ENCODE results near the gene CRAMP1. TPM values are rescaled to one million over a fixed set of nuclear protein-coding genes. Genes with fewer than 3 reads are reported as not detected.

CRAMP1 gene
- total and polyA plus RNA-seq, 3 donors from 2014 or later: 54.1 to 65.1 (median 54.8) TPM

DNA sequence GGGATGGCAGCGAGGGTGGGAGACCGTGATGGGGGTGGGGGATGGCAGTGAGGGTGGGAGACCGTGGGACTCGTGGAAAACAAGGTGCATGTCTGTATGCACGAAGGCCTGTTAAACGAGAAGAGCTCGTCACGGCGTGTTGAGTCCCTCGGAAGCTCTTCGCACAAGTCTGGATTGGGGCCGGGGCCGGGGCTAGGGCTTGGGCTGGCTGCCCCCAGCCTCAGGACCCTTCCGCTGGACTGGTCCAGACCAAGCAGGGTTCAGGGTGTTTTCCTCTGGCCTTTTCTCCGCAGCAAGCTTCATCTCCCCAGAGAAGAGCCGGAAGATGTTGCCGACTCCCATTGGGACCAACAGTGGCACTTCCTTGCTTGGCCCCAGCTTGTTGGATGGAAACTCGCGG is 58.2 kb downstream of the CRAMP1 start:
- no peak for DNase-seq
- Histone ChIP-seq H3K4me3 (no peak overlapping the region), H3K4me1 (no peaks in the 10 kb centered on the region), H3K36me3 (ENCODE audit: low read depth, missing control alignments) (no peaks in the 10 kb centered on the region), H3K9me3 (no peaks in the 10 kb centered on the region), H3K27me3 (no peaks in the 10 kb centered on the region), H3K27ac (no peak overlapping the region)
- TF ChIP-seq, protein P1, sequence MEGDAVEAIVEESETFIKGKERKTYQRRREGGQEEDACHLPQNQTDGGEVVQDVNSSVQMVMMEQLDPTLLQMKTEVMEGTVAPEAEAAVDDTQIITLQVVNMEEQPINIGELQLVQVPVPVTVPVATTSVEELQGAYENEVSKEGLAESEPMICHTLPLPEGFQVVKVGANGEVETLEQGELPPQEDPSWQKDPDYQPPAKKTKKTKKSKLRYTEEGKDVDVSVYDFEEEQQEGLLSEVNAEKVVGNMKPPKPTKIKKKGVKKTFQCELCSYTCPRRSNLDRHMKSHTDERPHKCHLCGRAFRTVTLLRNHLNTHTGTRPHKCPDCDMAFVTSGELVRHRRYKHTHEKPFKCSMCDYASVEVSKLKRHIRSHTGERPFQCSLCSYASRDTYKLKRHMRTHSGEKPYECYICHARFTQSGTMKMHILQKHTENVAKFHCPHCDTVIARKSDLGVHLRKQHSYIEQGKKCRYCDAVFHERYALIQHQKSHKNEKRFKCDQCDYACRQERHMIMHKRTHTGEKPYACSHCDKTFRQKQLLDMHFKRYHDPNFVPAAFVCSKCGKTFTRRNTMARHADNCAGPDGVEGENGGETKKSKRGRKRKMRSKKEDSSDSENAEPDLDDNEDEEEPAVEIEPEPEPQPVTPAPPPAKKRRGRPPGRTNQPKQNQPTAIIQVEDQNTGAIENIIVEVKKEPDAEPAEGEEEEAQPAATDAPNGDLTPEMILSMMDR (IDR thresholded peaks at IDR 0.05): no peak
- no peak for TF ChIP-seq POLR2A (IDR thresholded peaks at IDR 0.05)
- 95% methylated on average over 15 to 19 of the region's 19 CpGs for WGBS, 2 donors
- intact Hi-C loops (cut with DNase I; ENCODE audit: low total_unique reads): no loop called here

DNA sequence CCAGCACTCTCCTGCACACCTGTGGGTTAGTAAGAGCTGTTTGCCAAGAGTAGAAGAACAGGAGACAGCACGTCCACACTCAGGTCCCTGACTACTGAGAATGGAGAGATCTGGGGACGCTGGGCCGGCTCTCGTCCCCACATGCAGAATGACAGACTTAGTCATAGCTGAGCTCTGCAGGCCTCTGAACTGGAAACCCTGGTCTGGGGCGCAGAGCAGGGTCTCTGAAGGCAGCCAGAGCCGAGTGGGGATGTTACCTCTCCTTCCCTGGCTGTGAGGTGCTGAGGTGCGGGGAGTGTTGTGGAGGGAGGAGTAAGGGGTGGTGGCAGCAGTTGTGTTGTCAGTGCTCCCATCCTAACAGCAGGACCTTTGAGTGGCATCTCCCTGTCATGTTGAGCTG is 58.7 kb downstream of the CRAMP1 start:
- intact Hi-C loops (cut with DNase I; ENCODE audit: low total_unique reads): no loop called here
- Histone ChIP-seq H3K27ac (no peak overlapping the region), H3K9me3 (no peaks in the 10 kb centered on the region), H3K27me3 (no peaks in the 10 kb centered on the region), H3K4me3 (no peak overlapping the region), H3K4me1 (no peaks in the 10 kb centered on the region), H3K36me3 (ENCODE audit: low read depth, missing control alignments) (no peaks in the 10 kb centered on the region)
- 92 to 100% methylated on average over 5 to 7 of the region's 7 CpGs for WGBS, 2 donors
- no peak for DNase-seq
- TF ChIP-seq POLR2A (IDR thresholded peaks at IDR 0.05): no peak
- TF ChIP-seq, protein P1 (IDR thresholded peaks at IDR 0.05): no peak

DNA sequence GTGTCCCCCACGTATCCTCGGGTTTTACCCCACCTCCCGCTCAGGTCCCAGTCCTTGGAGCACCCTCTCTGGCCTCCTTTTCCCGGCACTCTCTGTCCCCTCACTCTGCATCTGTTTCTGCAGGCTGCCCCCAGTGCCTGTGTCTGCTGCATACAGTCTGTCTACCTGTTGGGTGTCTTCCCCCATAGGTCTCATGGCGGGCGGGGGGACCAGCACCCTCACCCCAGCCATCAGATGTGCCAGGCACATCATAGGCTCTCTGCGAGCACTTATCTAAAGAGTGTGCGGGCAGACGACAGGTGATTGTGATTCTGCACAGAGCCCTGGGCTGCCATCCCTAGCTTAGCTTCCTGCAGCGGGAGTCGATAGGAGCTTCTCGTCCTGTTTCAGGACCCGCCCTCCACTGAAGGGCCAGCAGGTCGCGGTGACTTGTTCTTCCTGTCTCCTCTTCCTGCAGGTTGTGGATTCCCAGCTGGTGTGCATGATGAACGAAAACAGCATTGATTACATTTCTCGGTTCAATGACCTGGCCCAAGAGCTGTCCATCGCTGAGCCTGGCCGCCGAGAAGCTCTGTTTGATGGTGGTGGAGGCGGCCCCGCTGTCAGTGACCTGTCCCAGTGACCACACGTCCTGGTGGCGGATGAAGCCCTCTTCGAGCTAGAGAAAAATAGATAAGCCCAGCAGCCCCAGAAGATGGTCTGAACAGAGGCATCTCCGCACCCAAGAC is 61.4 kb downstream of the CRAMP1 start:
- no peaks in the 10 kb centered on the region for H3K4me1 ChIP-seq
- no peaks in the 10 kb centered on the region for H3K9me3 ChIP-seq
- TF ChIP-seq POLR2A (IDR thresholded peaks at IDR 0.05): no peak
- TF ChIP-seq, protein P1 (IDR thresholded peaks at IDR 0.05): no peak
- no peak overlapping the region for H3K27ac ChIP-seq
- DNase-seq: no peak
- intact Hi-C loops (cut with DNase I; ENCODE audit: low total_unique reads): no loop called here
- H3K4me3 ChIP-seq: no peak overlapping the region
- H3K36me3 ChIP-seq (ENCODE audit: low read depth, missing control alignments): no peaks in the 10 kb centered on the region
- no peaks in the 10 kb centered on the region for H3K27me3 ChIP-seq
- WGBS, 2 donors: 88 to 92% methylated on average over 23 to 26 of the region's 26 CpGs

DNA sequence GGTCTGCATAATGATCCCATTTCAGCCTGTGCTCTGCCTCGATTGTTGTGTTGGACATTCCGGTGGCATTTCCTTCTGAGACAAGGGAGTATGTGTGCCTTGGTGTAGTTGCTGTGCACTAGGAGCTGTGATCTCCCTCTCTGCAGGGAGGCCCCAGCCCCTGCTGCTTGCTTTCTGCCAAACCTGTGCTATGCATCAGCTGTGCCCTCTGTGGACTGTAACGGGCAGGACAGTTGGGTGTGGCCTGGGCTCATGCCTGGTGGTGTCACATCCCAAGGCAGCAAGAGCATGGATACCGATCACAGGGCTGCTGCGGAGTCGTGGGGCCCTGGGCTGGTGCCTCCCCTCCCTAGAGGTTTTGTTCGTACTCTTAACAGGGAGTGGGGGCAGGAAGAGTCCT is 62.1 kb downstream of the CRAMP1 start:
- Histone ChIP-seq H3K27me3 (no peaks in the 10 kb centered on the region), H3K4me1 (peaks cover 4% of the 10 kb centered on the region), H3K9me3 (no peaks in the 10 kb centered on the region), H3K4me3 (no peak overlapping the region), H3K36me3 (ENCODE audit: low read depth, missing control alignments) (no peaks in the 10 kb centered on the region), H3K27ac (no peak overlapping the region)
- TF ChIP-seq, protein P1 (IDR thresholded peaks at IDR 0.05): no peak
- TF ChIP-seq POLR2A (IDR thresholded peaks at IDR 0.05): no peak
- no peak for DNase-seq
- WGBS, 2 donors: 80 to 92% methylated on average over 3 to 7 of the region's 7 CpGs
- intact Hi-C loops (cut with DNase I; ENCODE audit: low total_unique reads): no loop called here
